ENCODE results near the gene SDCCAG8.

The SDCCAG8 gene

DNA sequence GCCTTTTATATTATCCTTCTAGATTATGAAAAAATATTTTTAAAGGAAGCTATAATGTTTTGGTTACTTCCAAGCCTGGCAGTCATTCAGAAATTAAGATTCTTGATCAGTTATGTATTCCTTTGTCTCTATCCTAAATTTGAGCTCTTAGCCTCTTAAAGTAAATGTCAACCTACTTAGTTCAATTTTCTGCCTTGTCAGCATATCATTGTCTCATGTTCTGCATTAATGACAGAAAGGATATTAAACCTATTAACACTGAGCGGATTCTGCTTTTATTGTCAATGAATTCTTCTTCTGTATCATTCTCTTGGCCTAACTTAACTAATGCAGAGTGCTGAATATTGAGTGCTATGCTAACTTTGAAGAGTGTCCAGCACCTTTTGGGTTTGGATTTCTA is 56.0 kb downstream of the SDCCAG8 start:
- no peak for DNase-seq (ENCODE audit: low read depth)
- TF ChIP-seq MYC (IDR thresholded peaks at IDR 0.05; ENCODE audit: low read depth, low read length) (no peak), POLR2A (IDR thresholded peaks at IDR 0.05; ENCODE audit: extremely low read depth, insufficient read length) (no peak)
- TF ChIP-seq, protein P1, sequence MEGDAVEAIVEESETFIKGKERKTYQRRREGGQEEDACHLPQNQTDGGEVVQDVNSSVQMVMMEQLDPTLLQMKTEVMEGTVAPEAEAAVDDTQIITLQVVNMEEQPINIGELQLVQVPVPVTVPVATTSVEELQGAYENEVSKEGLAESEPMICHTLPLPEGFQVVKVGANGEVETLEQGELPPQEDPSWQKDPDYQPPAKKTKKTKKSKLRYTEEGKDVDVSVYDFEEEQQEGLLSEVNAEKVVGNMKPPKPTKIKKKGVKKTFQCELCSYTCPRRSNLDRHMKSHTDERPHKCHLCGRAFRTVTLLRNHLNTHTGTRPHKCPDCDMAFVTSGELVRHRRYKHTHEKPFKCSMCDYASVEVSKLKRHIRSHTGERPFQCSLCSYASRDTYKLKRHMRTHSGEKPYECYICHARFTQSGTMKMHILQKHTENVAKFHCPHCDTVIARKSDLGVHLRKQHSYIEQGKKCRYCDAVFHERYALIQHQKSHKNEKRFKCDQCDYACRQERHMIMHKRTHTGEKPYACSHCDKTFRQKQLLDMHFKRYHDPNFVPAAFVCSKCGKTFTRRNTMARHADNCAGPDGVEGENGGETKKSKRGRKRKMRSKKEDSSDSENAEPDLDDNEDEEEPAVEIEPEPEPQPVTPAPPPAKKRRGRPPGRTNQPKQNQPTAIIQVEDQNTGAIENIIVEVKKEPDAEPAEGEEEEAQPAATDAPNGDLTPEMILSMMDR (IDR thresholded peaks at IDR 0.05; ENCODE audit: low read depth, low read length): no peak
- TF ChIP-seq, protein P2, sequence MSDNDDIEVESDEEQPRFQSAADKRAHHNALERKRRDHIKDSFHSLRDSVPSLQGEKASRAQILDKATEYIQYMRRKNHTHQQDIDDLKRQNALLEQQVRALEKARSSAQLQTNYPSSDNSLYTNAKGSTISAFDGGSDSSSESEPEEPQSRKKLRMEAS (IDR thresholded peaks at IDR 0.05; ENCODE audit: low read depth, low read length): no peak
- no peak overlapping the region for H3K4me3 ChIP-seq (ENCODE audit: low read depth, low read length)

DNA sequence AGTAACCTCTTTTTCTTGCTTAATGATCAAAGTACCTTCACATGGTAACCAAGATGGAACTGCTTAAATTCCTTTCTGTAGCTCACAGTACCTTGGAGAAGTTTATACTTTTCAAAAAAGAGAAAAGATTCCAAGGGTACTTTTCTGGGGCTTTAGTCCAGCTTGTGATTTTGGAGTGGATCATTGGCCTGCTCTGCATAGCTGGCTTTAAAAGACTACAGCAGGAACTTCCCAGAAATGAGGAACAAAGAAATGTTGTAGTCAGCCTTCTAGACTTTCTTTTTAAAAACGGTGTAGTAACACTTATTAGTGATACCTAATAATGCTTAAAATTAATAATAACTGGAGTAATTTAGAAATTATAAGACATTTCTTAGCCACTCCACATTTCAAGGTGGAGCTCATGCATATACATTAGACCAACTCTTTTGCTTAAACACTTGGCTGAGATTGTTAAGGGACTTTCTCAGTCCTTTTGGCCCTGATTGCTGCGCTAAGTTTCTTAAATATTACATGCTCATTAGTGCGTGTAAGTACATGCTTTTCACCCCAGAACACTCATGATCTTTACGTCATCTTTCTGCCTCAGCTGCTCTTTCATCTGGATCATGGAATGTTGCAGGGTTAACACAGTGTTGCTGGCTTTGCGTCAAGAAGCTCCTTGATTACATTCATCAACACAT is 57.3 kb downstream of the SDCCAG8 start:
- no peak overlapping the region for H3K4me3 ChIP-seq (ENCODE audit: low read depth, low read length)
- TF ChIP-seq, protein P2 (IDR thresholded peaks at IDR 0.05; ENCODE audit: low read depth, low read length): no peak
- TF ChIP-seq, protein P1 (IDR thresholded peaks at IDR 0.05; ENCODE audit: low read depth, low read length): no peak
- TF ChIP-seq MYC (IDR thresholded peaks at IDR 0.05; ENCODE audit: low read depth, low read length): no peak
- TF ChIP-seq POLR2A (IDR thresholded peaks at IDR 0.05; ENCODE audit: extremely low read depth, insufficient read length): no peak
- DNase-seq (ENCODE audit: low read depth): no peak

DNA sequence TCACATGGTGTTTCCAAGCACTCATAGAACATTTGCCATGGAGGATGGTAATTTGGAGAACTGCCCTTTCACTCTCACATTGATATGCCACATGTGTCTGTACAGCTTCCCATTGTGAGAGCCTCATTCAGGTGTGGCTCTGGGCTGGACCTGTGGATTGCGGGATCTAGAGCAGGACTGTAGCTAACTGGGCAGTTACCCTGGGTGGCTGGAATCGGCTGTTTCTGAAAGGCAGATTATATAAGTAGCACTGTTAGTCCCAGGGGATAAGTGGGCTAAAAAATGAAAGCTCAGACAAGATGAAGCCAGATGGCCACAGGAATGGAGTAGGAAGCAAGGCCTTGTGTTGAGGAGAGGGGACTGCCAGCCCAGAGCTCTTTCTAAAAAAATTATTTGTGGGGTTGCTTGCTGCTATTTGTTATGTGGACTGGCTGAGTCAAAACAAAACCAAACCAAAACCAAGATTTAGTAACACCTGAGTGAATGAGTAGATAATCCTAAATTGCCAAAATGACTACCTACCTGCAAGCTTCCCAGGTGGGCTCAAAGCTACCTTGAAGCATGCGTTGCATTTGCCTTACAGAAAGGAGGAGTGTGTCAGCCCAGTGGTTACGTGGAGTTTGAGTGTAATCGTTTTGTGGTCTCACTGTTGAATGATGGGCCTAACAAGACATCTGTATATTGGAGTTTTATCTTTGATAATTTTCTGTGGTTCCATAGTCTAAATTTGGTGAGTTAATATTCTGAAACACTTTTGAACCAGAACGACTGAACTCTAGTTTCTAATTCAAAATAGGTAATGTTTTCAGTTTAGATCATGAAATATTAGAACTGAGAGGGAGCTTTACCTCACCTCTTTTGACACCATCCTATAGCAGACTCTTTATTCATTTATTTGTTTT is 58.0 kb downstream of the SDCCAG8 start:
- no peak overlapping the region for H3K4me3 ChIP-seq (ENCODE audit: low read depth, low read length)
- TF ChIP-seq, protein P1 (IDR thresholded peaks at IDR 0.05; ENCODE audit: low read depth, low read length): no peak
- TF ChIP-seq, protein P2 (IDR thresholded peaks at IDR 0.05; ENCODE audit: low read depth, low read length): no peak
- TF ChIP-seq MYC (IDR thresholded peaks at IDR 0.05; ENCODE audit: low read depth, low read length): no peak
- no peak for TF ChIP-seq POLR2A (IDR thresholded peaks at IDR 0.05; ENCODE audit: extremely low read depth, insufficient read length)
- DNase-seq (ENCODE audit: low read depth): no peak

DNA sequence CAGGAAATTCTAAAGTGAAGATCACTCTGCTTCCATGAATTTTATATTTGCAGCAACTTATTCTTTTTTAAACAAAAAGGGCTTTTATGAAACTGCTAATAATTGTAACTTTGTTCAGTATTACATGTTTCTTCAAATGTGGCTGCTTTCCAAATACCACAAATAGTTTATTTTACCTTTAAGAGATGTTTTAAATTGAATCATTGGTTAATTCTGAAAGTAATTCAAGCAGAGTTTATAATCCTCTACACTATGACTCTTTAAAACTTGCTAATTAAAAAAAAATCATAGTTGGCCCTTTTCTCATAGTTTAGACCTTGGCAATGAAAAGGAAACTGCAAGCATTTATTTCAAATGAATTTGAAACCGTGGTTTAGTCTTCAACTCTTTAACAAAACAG is 59.6 kb downstream of the SDCCAG8 start:
- H3K4me3 ChIP-seq (ENCODE audit: low read depth, low read length): no peak overlapping the region
- DNase-seq (ENCODE audit: low read depth): no peak
- TF ChIP-seq MYC (IDR thresholded peaks at IDR 0.05; ENCODE audit: low read depth, low read length): no peak
- TF ChIP-seq, protein P1 (IDR thresholded peaks at IDR 0.05; ENCODE audit: low read depth, low read length): no peak
- no peak for TF ChIP-seq POLR2A (IDR thresholded peaks at IDR 0.05; ENCODE audit: extremely low read depth, insufficient read length)
- TF ChIP-seq, protein P2 (IDR thresholded peaks at IDR 0.05; ENCODE audit: low read depth, low read length): no peak

DNA sequence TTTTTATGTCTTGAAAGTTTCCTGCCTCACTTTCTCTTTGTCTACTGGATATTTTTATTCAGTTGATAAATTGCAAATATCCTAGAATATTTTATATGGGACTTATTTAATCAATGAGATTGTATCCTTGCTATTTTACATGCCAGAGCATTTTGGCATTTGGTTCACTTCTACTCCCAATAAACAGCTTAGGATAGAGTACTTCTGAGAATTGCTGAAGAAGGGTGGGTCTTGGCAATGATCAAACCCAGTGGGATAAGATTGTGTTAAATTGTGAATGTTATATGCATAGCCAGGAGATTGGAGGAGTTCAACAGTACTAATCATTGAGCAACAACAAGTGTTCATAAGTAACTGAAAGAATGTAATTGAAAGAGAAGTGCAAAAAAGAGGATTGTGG is 60.1 kb downstream of the SDCCAG8 start:
- DNase-seq (ENCODE audit: low read depth): no peak
- no peak overlapping the region for H3K4me3 ChIP-seq (ENCODE audit: low read depth, low read length)
- TF ChIP-seq MYC (IDR thresholded peaks at IDR 0.05; ENCODE audit: low read depth, low read length) (no peak), POLR2A (IDR thresholded peaks at IDR 0.05; ENCODE audit: extremely low read depth, insufficient read length) (no peak)
- TF ChIP-seq, protein P1 (IDR thresholded peaks at IDR 0.05; ENCODE audit: low read depth, low read length): no peak
- TF ChIP-seq, protein P2 (IDR thresholded peaks at IDR 0.05; ENCODE audit: low read depth, low read length): no peak
